GM12892 (cell line): ENCODE measurements around the gene URI1.

Source experiments
- POLR2A ChIP-seq: IDR thresholded peaks from 2 replicates; pipeline ENCODE4 v1.6.1; 2011; ENCODE audit warnings: low read depth, low read length, control low read depth
- POLR2AphosphoS5 ChIP-seq: IDR thresholded peaks from 2 replicates; pipeline ENCODE4 v1.6.1; 2011; ENCODE audit warnings: low read depth, low read length, control low read depth
- TAF1 ChIP-seq: IDR thresholded peaks from 2 replicates; pipeline ENCODE4 v1.6.1; 2011; ENCODE audit warnings: low read depth, mild to moderate bottlenecking, control low read depth, low read length, borderline replicate concordance

DNA sequence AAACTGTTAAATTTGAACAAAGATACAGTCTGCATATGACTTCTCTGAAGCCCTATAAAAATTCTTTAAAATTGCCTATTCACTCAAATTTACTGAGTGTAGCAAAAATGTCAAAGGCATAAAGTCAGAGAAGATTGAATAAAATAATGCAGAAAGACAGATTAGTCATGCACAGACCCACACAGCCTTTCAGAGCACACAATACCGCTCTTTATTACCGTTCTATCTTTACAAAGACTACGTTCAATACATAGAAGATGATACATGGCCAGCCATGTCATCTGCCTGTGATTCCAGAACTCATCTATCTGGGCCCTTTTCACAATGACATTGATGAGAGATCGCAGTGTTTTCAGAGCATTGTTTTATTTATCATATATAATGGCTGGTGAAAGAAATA is 107.2 kb downstream of the URI1 start:
- TF ChIP-seq POLR2AphosphoS5 = no peak
- TF ChIP-seq POLR2A = no peak
- TF ChIP-seq TAF1 = no peak
